ENCODE results near the gene RAI14. TPM values are rescaled to one million over a fixed set of nuclear protein-coding genes. Genes with fewer than 3 reads are reported as not detected.

The RAI14 gene
- polyA plus RNA-seq, 3 donors: 5.1 to 12.8 (median 9.6) TPM

- WGBS, 3 donors: 82 to 94% (median 86%) methylated on average over 5 of the region's 5 CpGs
- H3K27ac ChIP-seq (ENCODE audit: low read depth, low read length): no peak overlapping the region
These were observed 11.6 kb downstream of the RAI14 start for GRCh38 chr5:34667705-34668104.

GRCh38 chr5:34669931-34670516 is 13.9 kb downstream of the RAI14 start:
- WGBS, 3 donors: 57 to 68% (median 63%) methylated on average over 7 of the region's 7 CpGs
- H3K27ac ChIP-seq (ENCODE audit: low read depth, low read length): no peak overlapping the region

GRCh38 chr5:34672196-34672595 is 16.1 kb downstream of the RAI14 start:
- H3K27ac ChIP-seq (ENCODE audit: low read depth, low read length): no peak overlapping the region
- WGBS, 3 donors: 93 to 94% (median 94%) methylated on average over 1 of the region's 1 CpG

GRCh38 chr5:34673463-34674125 is 17.5 kb downstream of the RAI14 start:
- 83 to 95% (median 83%) methylated on average over 4 of the region's 4 CpGs for WGBS, 3 donors
- no peak overlapping the region for H3K27ac ChIP-seq (ENCODE audit: low read depth, low read length)

GRCh38 chr5:34674187-34674586 is 18.1 kb downstream of the RAI14 start:
- WGBS, 3 donors: 62 to 83% (median 68%) methylated on average over 3 of the region's 3 CpGs

GRCh38 chr5:34675857-34676256 is 19.7 kb downstream of the RAI14 start:
- H3K27ac ChIP-seq (ENCODE audit: low read depth, low read length): no peak overlapping the region
- 84 to 92% (median 91%) methylated on average over 3 of the region's 3 CpGs for WGBS, 3 donors

More at GRCh38 chr5:34674187-34674586, 18.1 kb downstream of the RAI14 start:
- H3K27ac ChIP-seq (ENCODE audit: low read depth, low read length): no peak overlapping the region

GRCh38 chr5:34676416-34676815 is 20.3 kb downstream of the RAI14 start:
- WGBS, 3 donors: 31 to 86% (median 80%) methylated on average over 4 of the region's 4 CpGs
- no peak overlapping the region for H3K27ac ChIP-seq (ENCODE audit: low read depth, low read length)

- H3K27ac ChIP-seq (ENCODE audit: low read depth, low read length): no peak overlapping the region
- 95 to 96% (median 96%) methylated on average over 3 of the region's 3 CpGs for WGBS, 3 donors
These were observed 21.3 kb downstream of the RAI14 start for GRCh38 chr5:34677428-34677827.

- no peak overlapping the region for H3K27ac ChIP-seq (ENCODE audit: low read depth, low read length)
These were observed 24.8 kb downstream of the RAI14 start for GRCh38 chr5:34680896-34681295.

GRCh38 chr5:34682926-34683623 is 26.9 kb downstream of the RAI14 start:
- H3K27ac ChIP-seq (ENCODE audit: low read depth, low read length): no peak overlapping the region
- WGBS, 3 donors: 46 to 73% (median 63%) methylated on average over 8 of the region's 8 CpGs

More at GRCh38 chr5:34680896-34681295, 24.8 kb downstream of the RAI14 start:
- WGBS, 3 donors: 53 to 73% (median 68%) methylated on average over 2 of the region's 2 CpGs

GRCh38 chr5:34684281-34684979 is 28.3 kb downstream of the RAI14 start:
- no peak overlapping the region for H3K27ac ChIP-seq (ENCODE audit: low read depth, low read length)
- WGBS, 3 donors: 55 to 84% (median 76%) methylated on average over 4 of the region's 4 CpGs

GRCh38 chr5:34684980-34685352 is 28.8 kb downstream of the RAI14 start:
- H3K27ac ChIP-seq (ENCODE audit: low read depth, low read length): no peak overlapping the region
- 93 to 95% (median 93%) methylated on average over 4 of the region's 4 CpGs for WGBS, 3 donors

- WGBS, 3 donors: 31 to 69% (median 58%) methylated on average over 1 of the region's 1 CpG
- no peak overlapping the region for H3K27ac ChIP-seq (ENCODE audit: low read depth, low read length)
These were observed 29.5 kb downstream of the RAI14 start for GRCh38 chr5:34685485-34686165.

- 19 to 54% (median 42%) methylated on average over 7 of the region's 7 CpGs for WGBS, 3 donors
- no peak overlapping the region for H3K27ac ChIP-seq (ENCODE audit: low read depth, low read length)
These were observed 30.7 kb downstream of the RAI14 start for GRCh38 chr5:34686762-34687268.

- 35 to 65% (median 60%) methylated on average over 10 of the region's 10 CpGs for WGBS, 3 donors
- H3K27ac ChIP-seq (ENCODE audit: low read depth, low read length): no peak overlapping the region
These were observed 31.3 kb downstream of the RAI14 start for GRCh38 chr5:34687269-34688011.

GRCh38 chr5:34688015-34688810 is 32.1 kb downstream of the RAI14 start:
- WGBS, 3 donors: 73 to 84% (median 77%) methylated on average over 7 of the region's 7 CpGs
- no peak overlapping the region for H3K27ac ChIP-seq (ENCODE audit: low read depth, low read length)

GRCh38 chr5:34690301-34690700 is 34.2 kb downstream of the RAI14 start:
- no peak overlapping the region for H3K27ac ChIP-seq (ENCODE audit: low read depth, low read length)
- WGBS, 3 donors: 78 to 86% (median 85%) methylated on average over 8 of the region's 8 CpGs

Measured in adipose tissue (tissue), 3 donors.